ENCODE data around the gene CEP41.

The CEP41 gene

GRCh38 chr7:130417213-130417612 lies 23.6 kb downstream of the CEP41 start:
- DNase-seq: no peak

DNA sequence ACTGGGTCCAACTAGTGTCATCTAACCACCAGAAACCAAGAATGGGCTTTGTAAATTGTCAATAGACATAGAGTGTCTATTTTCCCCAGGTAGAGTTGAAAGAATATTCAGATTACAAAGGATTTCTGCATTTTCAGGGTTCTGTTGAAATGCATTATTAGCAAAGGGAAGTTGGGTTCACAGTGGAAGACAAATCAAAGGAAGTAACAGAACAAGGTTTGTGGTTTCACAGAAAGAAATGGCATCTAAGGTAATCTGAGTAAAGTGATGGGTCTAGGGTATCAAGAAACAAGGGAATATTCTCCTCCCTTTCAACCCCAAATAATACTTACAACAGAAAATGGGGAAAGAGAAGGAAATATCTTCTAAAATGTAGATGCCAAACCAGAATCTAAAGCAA lies 25.8 kb downstream of the CEP41 start:
- DNase-seq: no peak

- no peak for DNase-seq
Measured at GRCh38 chr7:130413201-130413600, 27.6 kb downstream of the CEP41 start.

GRCh38 chr7:130410868-130411541 lies 29.8 kb downstream of the CEP41 start:
- DNase-seq: no peak

DNA sequence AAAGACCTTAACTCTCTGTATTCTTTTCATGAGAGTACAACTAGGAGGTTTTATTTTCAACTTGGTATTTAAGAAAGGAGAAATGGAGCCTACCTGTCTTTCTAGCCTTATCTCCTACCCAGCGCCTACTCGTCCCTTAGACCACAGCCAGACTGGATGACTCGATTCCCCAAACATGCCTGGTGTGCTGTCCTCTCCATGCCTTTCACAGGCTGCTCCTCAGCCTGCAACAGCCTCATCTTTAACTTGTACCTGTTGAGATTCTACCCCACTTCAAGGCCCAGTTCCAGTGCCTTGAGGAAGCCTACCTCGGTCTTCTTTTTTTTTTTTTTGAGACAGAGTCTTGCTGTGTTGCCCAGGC lies 31.1 kb downstream of the CEP41 start:
- no peak for DNase-seq

- DNase-seq: no peak
Measured at GRCh38 chr7:130409067-130409711, 31.6 kb downstream of the CEP41 start.

DNA sequence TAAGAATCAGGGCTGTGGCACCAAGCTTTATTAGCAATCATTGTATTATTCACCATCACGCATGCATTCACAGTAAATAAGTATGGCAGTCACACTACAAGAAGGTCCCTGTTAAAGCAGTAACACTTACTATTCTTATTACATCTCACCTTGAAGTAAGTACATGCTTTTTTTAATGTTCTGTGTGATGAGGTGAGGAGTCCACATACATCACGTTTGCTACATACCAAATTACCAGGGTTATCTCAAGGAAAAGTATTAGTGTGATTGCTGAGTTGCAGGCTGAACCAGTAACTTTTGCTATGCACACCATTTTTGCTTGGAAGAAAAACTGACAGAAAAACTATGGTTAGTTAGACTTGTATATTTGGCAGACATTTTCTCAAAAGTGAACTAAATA lies 35.8 kb downstream of the CEP41 start:
- DNase-seq: no peak

- DNase-seq: no peak
Measured at GRCh38 chr7:130401578-130401977, 39.2 kb downstream of the CEP41 start.

DNA sequence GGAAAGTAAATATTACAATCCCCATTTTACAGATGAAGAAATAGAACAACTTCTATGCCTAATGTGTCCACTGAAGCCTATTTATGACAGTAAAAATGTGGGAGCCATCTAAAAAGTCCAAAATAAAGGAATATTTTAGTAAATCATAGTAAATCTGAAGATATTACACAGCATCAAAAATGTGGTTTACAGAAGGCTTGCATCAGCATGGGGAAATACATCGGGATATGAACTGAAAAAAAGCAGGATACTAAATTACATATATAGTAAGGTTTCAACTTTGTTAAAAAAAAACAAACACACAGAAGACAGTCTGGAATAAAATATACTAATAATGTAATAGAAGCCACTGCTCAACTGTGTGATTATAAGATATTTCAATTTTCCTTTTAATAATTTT lies 39.7 kb downstream of the CEP41 start:
- DNase-seq: no peak

DNA sequence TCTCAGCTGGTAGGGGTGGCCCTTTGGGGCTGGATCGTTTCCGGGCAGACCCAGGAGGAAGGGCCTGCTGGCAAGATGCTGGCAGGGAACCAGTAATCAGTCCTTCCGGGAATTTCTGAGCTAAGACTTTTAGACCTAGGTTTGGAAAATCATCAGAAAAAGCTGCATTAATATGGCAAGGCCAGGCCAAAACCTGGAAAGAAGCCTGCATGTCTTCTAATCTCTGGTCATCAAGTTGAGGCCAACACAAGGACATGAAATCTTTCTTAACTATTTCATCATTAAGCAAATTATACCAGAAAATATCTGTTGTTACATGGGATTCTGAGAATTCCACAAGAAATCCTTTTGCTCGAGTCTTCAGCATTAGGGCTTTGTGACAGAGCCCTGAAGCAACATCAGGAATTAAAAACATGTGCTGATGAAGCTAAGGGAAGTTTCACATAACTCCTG lies 40.7 kb downstream of the CEP41 start:
- no peak for DNase-seq

DNA sequence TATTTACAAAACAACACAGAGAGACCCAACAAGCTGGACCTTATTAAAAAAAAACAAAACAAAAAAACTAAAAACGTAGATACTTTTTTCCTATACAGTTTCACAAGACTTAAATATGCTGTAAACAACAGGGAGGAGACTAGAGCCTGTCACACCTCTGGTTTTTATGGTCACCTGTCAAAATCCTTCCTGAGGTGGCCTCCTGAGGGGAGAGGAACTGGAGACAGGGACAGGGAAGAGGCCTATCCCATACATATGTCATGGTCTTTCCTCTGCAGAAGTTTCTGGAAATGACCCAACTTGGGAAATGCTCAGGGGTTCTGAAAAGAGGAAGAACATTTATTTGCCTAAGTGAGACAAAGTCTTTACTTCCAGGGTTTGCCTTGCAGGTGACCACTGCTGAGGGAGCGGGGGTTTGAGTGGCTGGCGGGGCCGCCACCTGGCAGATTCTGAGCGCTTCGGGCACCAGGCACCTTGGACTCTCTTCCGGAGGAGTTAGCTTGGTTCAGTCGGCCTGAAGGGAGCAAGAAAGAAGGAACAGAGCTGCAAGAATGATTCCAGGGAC lies 42.2 kb downstream of the CEP41 start:
- DNase-seq: no peak

GRCh38 chr7:130397758-130398073 lies 43.1 kb downstream of the CEP41 start:
- no peak for DNase-seq

- no peak for DNase-seq
Measured at GRCh38 chr7:130397051-130397757, 43.6 kb downstream of the CEP41 start.

- no peak for DNase-seq
Measured at GRCh38 chr7:130396109-130396508, 44.7 kb downstream of the CEP41 start.

DNA sequence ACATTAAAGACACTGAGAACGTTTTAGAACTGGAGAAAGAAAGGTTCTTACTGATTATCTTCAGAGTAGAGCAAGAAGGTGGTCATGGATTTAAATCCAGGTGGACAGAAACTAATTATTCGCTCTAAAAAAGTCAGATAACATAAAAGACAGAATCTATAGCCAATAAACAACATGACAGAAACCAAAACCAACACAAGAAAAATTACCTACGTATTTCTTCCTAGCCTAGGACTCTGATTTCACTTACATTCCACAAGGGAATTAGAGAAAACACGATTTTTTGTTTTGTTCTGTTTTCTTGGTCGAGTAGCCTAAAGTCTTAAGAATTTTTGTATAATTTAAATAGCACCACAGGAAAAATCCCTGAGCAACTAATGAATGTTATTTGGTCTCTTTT lies 45.4 kb downstream of the CEP41 start:
- DNase-seq: no peak

GRCh38 chr7:130394421-130395195 lies 46.2 kb downstream of the CEP41 start:
- DNase-seq: no peak

GRCh38 chr7:130393841-130394411 lies 46.9 kb downstream of the CEP41 start:
- no peak for DNase-seq

DNA sequence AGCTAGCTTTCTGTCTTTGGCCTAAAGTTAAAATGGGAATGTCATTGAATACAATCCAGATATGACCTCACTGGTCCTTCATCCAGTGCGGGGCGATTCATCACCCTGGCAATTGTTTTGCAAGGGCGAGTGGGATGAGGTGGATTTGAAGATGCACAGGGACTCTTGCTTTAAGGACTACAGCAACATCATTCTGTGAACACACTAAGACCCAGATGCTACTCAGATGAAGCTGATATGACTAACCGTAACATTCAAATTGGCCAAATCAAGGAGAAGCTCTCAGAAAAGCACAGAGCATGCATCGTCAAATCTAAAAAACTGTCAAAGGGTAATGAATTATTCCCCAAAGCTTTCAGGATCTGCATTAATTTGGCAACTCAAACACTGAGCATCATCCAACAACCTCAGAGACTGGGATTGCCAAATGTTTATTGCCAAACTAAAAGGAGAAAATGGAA lies 47.7 kb downstream of the CEP41 start:
- DNase-seq: no peak

- no peak for DNase-seq
Measured at GRCh38 chr7:130390486-130390885, 50.3 kb downstream of the CEP41 start.

DNA sequence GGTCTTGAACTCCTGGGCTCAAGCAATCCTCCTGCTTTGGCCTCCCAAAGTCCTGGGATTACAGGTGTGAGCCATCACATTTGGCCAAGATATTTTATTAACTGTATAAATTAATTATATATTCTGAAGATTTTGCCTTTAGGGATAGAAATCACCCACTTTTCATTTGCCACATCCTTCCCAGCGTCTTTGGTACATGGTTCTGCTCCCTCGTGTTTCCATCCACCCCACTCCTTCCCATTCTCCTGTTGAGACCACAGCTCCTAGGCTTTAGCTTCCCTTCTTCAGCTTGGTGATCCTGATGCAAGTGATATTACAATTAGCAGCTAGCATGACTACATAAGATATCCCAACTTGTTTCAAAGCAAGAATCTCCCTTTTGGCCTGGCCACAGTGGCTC lies 52.1 kb downstream of the CEP41 start:
- DNase-seq: no peak

- DNase-seq: no peak
Measured at GRCh38 chr7:130387628-130388403, 53.0 kb downstream of the CEP41 start.

DNA sequence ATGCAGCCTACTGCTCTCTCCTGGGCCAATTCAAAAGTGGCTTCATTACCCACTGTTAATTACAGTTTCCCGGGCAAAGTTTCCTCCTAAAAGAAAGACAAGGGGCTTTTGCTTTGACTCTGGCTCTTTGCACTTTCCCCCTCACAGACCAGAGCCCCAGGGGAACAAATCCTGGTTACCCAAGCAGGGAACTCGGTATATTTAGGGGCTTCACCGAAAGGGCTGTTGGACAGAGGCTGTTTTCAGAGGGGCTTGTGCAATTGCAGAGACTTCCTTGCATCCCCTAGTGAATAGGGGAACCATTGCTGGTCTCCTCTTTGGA lies 53.5 kb downstream of the CEP41 start:
- no peak for DNase-seq
